ENCODE measurements around the gene KHNYN.

The KHNYN gene

GRCh38 chr14:24430143-24430681 lies 458 bp downstream of the KHNYN start:
- Histone ChIP-seq H3K4me1 (ENCODE audit: control insufficient read depth, insufficient read depth, low read length) (peaks cover 9% of the 10 kb centered on the region), H3K4me3 (ENCODE audit: low read depth, low read length) (peak overlapping the region; percentile 65), H3K27ac (ENCODE audit: extremely low read depth, low read depth, low read length) (peak overlapping the region; percentile 94), H3K9me3 (ENCODE audit: control insufficient read depth, insufficient read depth, low read depth, low read length) (no peaks in the 10 kb centered on the region), H3K36me3 (ENCODE audit: control insufficient read depth in 2 of 2, insufficient read depth in 1 of 2, low read length in 2 of 2) (peaks cover 0 to 37% of the 10 kb centered on the region in 2 experiments; a peak in 2 of 3 replicates)
- ChIA-PET CTCF (interaction anchor here (0.5 to 13.9 kb wide), 21 partner anchors 8 to 248 kb away, joined by 3 to 468 read pairs (median 13); partner anchors contain the start of genes ADCY4, CIDEB, LTB4R2 and MDP1), POLR2A (interaction anchor here (0.8 to 3.0 kb wide), 18 partner anchors 11 to 188 kb away, joined by 3 to 45 read pairs (median 4); partner anchors contain the start of genes ADCY4, NYNRIN, SDR39U1 and TINF2)
- TF ChIP-seq ZNF658 (tag by site-specific recombination; IDR thresholded peaks at IDR 0.05), result no peak
- no peak for TF ChIP-seq ZEB2 (tag by site-specific recombination; IDR thresholded peaks at IDR 0.05)
- no peak for TF ChIP-seq ZBTB6 (tag by site-specific recombination; IDR thresholded peaks at IDR 0.05)
- no peak for TF ChIP-seq ZNF488 (tag by site-specific recombination; IDR thresholded peaks at IDR 0.05)
- no peak for TF ChIP-seq ZNF274 (IDR thresholded peaks at IDR 0.05; ENCODE audit: low read length)
- TF ChIP-seq ZNF274 (tag by site-specific recombination; IDR thresholded peaks at IDR 0.05; ENCODE audit: borderline replicate concordance), result no peak
- no peak for TF ChIP-seq ZBTB8A (tag by site-specific recombination; IDR thresholded peaks at IDR 0.05)
- TF ChIP-seq ZNF350 (tag by site-specific recombination; IDR thresholded peaks at IDR 0.05), result no peak
- TF ChIP-seq GLIS1 (tag by site-specific recombination; IDR thresholded peaks at IDR 0.05), result peak; percentile 79
- 0 out of 2 replicates have a peak, but pooled peaks have one; percentile 2 for TF ChIP-seq ZSCAN30 (tag by site-specific recombination; IDR thresholded peaks at IDR 0.05)
- no peak for TF ChIP-seq ZNF391 (tag by site-specific recombination; IDR thresholded peaks at IDR 0.05; ENCODE audit: borderline replicate concordance, low read depth)
- TF ChIP-seq, protein P1, sequence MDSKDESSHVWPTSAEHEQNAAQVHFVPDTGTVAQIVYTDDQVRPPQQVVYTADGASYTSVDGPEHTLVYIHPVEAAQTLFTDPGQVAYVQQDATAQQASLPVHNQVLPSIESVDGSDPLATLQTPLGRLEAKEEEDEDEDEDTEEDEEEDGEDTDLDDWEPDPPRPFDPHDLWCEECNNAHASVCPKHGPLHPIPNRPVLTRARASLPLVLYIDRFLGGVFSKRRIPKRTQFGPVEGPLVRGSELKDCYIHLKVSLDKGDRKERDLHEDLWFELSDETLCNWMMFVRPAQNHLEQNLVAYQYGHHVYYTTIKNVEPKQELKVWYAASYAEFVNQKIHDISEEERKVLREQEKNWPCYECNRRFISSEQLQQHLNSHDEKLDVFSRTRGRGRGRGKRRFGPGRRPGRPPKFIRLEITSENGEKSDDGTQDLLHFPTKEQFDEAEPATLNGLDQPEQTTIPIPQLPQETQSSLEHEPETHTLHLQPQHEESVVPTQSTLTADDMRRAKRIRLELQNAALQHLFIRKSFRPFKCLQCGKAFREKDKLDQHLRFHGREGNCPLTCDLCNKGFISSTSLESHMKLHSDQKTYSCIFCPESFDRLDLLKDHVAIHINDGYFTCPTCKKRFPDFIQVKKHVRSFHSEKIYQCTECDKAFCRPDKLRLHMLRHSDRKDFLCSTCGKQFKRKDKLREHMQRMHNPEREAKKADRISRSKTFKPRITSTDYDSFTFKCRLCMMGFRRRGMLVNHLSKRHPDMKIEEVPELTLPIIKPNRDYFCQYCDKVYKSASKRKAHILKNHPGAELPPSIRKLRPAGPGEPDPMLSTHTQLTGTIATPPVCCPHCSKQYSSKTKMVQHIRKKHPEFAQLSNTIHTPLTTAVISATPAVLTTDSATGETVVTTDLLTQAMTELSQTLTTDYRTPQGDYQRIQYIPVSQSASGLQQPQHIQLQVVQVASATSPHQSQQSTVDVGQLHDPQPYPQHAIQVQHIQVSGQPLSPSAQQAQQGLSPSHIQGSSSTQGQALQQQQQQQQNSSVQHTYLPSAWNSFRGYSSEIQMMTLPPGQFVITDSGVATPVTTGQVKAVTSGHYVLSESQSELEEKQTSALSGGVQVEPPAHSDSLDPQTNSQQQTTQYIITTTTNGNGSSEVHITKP (tag by site-specific recombination; IDR thresholded peaks at IDR 0.05), result peak; percentile 81
- no peak for TF ChIP-seq ZNF114 (tag by site-specific recombination; IDR thresholded peaks at IDR 0.05)
- no peak for TF ChIP-seq SALL2 (tag by site-specific recombination; IDR thresholded peaks at IDR 0.05; ENCODE audit: borderline replicate concordance)
- no peak for TF ChIP-seq ZNF600 (tag by site-specific recombination; IDR thresholded peaks at IDR 0.05)
- TF ChIP-seq ZNF48 (tag by site-specific recombination; IDR thresholded peaks at IDR 0.05), result no peak
- no peak for TF ChIP-seq ZFP3 (tag by site-specific recombination; IDR thresholded peaks at IDR 0.05; ENCODE audit: low read depth)
- TF ChIP-seq GLIS2 (tag by site-specific recombination; IDR thresholded peaks at IDR 0.05), result 0 out of 2 replicates have a peak, but pooled peaks have one; percentile 1
- no peak for TF ChIP-seq ZNF362 (tag by site-specific recombination; IDR thresholded peaks at IDR 0.05)
- TF ChIP-seq ZNF561 (tag by site-specific recombination; IDR thresholded peaks at IDR 0.05; ENCODE audit: borderline replicate concordance), result no peak
- TF ChIP-seq KLF8 (tag by site-specific recombination; IDR thresholded peaks at IDR 0.05), result no peak
- TF ChIP-seq ZFP41 (tag by site-specific recombination; IDR thresholded peaks at IDR 0.05; ENCODE audit: borderline replicate concordance), result no peak
- TF ChIP-seq SP3 (tag by site-specific recombination; IDR thresholded peaks at IDR 0.05), result peak; percentile 46
- TF ChIP-seq FEZF1 (tag by site-specific recombination; IDR thresholded peaks at IDR 0.05), result no peak
- peak; percentile 95 for TF ChIP-seq SCRT1 (tag by site-specific recombination; IDR thresholded peaks at IDR 0.05; ENCODE audit: borderline replicate concordance)
- no peak for TF ChIP-seq ZNF624 (tag by site-specific recombination; IDR thresholded peaks at IDR 0.05)
- no peak for TF ChIP-seq TCF7L2 (IDR thresholded peaks at IDR 0.05; ENCODE audit: borderline replicate concordance, low read depth, low read length)
- no peak for TF ChIP-seq ZSCAN23 (tag by site-specific recombination; IDR thresholded peaks at IDR 0.05)
- peak; percentile 10; the same call in 1 of the 2 replicates for TF ChIP-seq ZNF423 (tag by site-specific recombination; IDR thresholded peaks at IDR 0.05)
- peak; percentile 52 for TF ChIP-seq ZNF335 (tag by site-specific recombination; conservative IDR thresholded peaks at IDR 0.05)
- TF ChIP-seq ZSCAN4 (tag by site-specific recombination; IDR thresholded peaks at IDR 0.05), result no peak
- TF ChIP-seq ZXDB (tag by site-specific recombination; IDR thresholded peaks at IDR 0.05), result 0 out of 2 replicates have a peak, but pooled peaks have one; percentile 6

Data from HEK293 (cell line).